ENCODE results near the gene LGALS3BP.
"Not testable (repeated sequence)": the region's sequence is repeated elsewhere in the genome, so short reads cannot be mapped to it uniquely, and the experiment has no call there.

Gene LGALS3BP, protein sequence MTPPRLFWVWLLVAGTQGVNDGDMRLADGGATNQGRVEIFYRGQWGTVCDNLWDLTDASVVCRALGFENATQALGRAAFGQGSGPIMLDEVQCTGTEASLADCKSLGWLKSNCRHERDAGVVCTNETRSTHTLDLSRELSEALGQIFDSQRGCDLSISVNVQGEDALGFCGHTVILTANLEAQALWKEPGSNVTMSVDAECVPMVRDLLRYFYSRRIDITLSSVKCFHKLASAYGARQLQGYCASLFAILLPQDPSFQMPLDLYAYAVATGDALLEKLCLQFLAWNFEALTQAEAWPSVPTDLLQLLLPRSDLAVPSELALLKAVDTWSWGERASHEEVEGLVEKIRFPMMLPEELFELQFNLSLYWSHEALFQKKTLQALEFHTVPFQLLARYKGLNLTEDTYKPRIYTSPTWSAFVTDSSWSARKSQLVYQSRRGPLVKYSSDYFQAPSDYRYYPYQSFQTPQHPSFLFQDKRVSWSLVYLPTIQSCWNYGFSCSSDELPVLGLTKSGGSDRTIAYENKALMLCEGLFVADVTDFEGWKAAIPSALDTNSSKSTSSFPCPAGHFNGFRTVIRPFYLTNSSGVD

GRCh38 chr17:78979780-78980623 lies at the start of gene LGALS3BP:
LGALS3BP (minus strand) TSS chr17:78979923; CDS start chr17:78977191, 2,732 bp downstream.
- no peak for DNase-seq (ENCODE audit: low read depth in 2 of 2)

DNA sequence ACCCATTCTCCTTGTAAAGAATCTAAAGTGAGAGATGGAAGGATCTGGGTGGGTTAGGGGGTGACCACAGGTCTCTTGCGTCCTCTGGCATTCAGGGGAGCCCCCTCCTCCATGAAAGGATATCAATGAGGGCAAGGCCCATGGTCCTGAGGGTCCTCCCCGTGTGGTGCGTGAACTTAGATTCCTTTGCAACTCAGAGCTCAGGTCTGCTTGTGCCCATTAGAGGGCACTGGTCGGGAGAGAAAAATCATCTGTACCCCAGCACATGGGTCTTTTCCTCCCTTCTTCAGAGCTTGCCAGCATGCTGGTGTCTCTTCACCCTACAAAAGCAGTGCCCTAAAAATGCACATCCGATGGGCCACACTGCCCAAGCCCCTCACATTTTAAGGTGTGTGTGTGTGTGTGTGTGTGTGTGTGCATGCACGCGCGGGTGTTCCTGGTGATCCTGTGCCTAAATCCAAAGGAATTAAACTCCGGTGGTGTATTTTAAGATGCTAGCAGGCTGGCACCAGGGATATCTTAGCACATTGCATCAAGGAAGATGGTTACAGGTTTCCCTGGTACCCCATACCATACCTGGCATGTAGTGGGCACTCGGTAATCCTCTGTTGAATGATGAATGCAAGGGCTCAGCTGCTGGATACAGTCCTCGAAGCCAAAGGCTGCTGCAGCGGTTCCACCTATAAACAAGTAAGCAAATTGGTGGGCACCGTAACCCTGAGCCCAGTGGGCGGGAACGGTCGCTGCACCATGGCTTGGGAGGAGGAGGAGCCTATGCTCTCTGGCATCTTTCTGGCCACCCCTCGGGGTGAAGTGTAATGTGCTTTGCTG lies 49.0 kb upstream of the LGALS3BP start:
- DNase-seq (ENCODE audit: low read depth in 2 of 2): no peak

DNA sequence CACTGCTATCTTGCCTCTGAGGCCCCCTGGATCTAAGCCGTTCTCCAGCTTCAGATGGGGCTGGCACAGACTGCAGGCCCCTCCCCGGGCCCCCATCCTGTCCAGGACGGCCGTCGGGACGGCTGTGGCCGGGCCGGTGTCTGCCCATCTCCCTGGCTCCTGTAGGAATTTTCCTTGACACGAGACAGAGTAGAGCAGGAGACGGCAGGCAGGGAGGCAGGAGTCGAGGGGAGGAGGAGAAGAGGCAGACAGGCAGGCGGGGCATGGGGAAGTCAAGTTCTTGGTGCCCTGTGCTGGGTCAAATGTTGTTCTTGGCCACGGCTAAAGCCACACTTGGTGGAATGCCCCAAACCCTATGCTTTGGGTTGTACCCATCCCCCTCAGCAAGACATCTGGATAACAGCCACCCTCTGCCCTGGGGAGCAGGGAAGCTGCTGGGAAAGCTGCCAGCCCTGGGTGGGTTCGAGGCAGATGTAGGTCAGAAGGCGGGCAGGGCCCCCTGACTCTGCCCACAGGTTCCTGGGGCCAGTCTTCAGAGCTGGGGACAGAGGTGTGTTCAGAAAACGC lies 48.3 kb upstream of the LGALS3BP start:
- no peak for DNase-seq (ENCODE audit: low read depth in 2 of 2)

- no peak for DNase-seq (ENCODE audit: low read depth in 2 of 2)
These were observed 47.7 kb upstream of the LGALS3BP start for GRCh38 chr17:79027274-79027924.

DNA sequence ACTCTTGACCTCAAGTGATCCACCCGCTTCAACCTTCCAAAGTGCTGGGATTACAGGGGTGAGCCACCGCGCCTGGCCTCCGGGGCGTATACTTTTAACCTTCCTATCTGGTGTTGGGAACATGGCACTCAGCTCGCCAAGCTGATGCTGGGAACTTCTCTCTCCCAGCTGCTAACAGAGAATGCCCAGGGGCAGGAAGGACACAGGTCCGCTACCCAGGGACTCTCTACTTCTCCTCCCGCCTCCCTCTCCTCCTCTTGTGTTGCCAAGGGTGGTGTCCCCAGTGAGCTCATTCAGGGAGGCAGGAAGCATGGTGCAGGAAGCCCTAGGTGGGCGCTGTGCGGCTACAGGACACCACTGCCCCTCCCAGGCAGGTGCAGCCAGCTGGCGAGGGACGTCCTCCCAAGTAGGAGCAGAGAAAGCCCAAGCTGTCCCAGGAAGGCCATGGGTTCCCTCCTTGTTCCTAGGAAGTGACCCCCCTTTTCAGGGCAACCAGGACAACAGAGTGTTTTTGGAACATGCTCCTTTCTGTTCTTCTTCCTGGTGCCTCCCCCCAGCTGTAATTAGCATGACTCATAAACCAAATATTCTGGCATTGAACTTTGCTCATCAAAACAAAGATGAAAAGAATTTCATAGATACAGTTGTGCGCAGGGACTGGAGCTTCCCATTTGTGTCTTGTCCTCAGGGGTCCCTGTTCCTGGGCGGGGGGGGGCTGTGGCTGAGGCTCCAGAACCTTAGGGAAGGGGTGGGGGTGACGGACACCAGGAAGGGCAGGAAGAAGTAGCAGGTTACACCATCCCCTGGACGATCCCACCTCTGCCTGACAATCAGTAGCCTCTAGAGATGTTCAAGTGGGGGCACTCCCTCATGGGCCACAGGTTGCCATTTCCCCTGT lies 46.9 kb upstream of the LGALS3BP start:
- DNase-seq (ENCODE audit: low read depth in 2 of 2): no peak

DNA sequence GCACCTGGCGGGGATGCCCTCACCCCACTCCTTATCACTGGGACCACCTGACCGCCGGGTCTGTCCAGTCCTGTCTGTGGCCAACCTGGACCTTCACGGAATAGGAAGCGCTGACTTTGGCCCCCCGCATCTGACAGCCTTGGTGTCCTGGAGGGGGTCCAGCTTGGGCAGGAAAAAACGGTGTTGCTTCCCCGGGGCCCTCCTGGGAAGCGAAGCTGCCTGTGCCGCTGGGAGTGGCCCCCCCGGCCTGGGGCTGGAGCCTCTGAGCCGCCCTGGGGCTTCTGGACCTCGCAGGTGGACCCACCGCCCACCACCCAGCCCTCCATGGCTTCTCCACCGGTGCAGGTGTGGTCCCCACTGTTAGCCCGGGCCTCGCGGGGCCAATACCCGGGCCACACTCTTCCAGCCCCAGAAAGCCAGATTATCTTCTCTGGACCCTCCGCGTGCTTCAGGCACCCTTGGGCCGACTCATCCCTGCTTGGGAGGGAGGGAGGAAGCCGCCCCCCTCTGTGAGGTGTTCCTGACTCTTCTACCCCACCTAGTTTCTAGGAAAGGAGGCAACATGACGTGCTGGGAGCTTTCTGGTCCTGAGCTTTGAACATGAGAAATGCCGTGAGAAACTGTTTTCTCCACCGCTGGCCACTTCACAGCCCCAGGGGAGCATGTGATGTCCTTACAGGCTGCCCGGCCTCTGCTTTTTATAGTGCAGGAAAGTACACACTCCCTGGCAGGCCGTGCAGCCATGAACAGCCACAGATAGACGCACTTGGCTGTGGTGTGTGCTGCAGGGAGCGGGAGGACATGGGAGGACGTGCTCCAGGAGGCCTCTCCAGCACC lies 45.4 kb upstream of the LGALS3BP start:
- no peak for DNase-seq (ENCODE audit: low read depth in 2 of 2)

DNA sequence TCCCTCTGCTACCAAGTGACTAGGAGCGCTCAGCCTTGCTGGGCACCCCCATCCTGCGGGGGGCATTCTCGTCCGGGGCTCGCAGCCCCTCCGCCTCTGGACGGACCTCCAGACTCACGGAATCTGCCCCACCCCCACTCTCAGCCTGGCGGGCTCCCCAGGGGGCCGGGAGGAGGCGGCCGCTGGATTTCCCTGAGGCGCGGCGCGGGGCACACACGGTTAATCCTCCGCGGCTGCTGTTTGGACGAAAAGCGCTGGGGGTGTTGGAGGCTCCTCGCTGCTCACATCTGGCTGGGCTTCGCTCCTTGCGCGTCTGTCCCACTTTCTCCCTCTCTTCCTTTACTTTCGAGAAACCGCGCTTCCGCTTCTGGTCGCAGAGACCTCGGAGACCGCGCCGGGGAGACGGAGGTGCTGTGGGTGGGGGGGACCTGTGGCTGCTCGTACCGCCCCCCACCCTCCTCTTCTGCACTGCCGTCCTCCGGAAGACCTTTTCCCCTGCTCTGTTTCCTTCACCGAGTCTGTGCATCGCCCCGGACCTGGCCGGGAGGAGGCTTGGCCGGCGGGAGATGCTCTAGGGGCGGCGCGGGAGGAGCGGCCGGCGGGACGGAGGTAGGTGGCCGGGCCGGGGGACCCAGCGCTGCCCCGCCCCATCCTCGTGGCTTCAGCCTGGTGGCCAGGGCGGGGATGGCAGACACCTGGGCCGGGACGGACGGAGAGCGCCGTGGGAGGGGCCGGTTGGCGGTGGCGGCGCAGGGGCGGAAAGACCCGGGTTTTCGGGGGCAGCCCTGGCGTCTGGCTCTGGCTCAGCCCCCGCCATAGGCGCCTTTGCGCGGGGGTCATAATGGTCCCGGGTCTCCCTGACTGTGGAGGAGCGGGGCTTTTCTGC lies 44.4 kb upstream of the LGALS3BP start, which contains the start of gene C1QTNF1:
TSS of gene C1QTNF1 (plus strand) at position 284 of the 886 bp plus-strand sequence. CDS start 19,800 bp downstream, outside the sequence.
- DNase-seq (ENCODE audit: low read depth in 2 of 2): no peak

GRCh38 chr17:79023180-79023705 lies 43.5 kb upstream of the LGALS3BP start:
- no peak for DNase-seq (ENCODE audit: low read depth in 2 of 2)

DNA sequence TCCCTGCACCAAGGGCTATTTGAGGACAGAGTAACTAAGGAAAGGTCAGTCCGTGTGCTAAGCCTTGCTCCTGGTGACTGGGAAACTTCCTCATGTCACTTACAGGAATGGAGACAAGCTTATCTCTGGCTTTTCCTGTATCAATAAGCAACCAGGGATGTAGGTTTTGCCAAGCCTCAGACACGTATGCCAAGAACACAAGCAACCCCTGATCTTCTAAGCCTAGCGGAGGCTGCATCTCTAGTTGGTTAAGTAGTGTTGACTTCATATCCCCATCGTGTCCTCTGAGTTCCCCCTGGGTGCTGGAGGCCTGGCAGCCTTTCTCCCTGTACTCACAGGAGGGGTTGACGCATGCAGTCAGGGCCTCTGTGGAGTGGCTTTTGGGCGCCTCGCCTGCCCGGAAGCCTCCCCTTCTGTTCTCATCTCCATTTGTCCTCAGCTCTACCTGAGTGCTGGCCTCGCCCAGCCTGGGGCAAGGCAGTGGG lies 42.8 kb upstream of the LGALS3BP start:
- no peak for DNase-seq (ENCODE audit: low read depth in 2 of 2)

DNA sequence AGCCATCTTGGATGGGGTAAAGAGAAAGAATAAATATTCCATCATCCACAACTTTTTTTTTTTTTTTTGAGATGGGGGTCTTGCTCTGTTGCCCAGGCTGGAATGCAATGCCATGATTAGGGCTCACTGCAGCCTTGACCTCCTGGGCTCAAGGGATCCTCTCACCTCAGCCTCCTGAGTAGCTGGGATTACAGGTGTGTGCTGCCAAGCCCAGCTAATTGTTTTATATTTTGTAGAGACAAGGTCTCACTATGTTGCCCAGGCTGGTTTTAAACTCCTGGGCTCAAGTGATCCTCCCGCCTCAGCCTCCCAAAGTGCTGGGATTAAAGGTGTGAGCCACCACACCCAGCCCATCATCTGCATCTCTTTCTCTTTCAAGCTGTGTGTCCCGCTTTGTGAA lies 42.2 kb upstream of the LGALS3BP start:
- not testable (repeated sequence) for DNase-seq (ENCODE audit: low read depth in 2 of 2)

GRCh38 chr17:79020631-79021301 lies 41.0 kb upstream of the LGALS3BP start:
- no peak for DNase-seq (ENCODE audit: low read depth in 2 of 2)

GRCh38 chr17:79019632-79020584 lies 40.2 kb upstream of the LGALS3BP start:
- no peak for DNase-seq (ENCODE audit: low read depth in 2 of 2)

DNA sequence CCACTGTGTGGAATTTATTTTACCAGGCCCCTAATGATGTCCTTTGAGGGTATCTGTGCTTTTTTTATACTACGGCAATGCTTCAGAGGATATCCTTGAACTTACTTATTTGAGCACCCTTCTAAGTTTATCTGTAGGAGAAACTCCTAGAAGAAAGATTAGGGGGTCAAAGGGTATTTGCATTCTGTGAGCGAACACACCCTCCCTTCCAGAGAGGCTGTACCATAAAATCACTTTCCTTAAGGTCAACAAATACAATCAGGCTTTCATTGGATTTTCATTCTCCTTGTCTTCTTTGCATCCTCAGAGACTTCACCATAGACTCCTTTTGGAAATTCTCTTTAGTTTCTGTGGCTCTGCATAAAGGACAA lies 39.5 kb upstream of the LGALS3BP start:
- DNase-seq (ENCODE audit: low read depth in 2 of 2): no peak

DNA sequence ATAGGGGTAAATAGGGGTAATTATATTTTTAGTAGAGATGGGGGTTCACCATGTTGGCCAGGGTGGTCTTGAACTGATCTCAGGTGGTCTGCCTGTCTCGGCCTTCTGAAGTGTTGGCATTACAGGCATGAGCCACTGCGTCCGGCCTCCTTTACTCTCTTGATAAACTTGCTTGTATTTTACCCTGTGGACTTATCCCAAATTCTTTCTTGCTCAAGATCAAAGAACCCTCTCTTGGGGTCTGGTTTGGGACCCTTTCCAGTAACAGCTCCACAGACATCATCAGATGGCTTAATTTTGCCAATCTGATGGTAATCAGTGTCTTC lies 38.6 kb upstream of the LGALS3BP start:
- no peak for DNase-seq (ENCODE audit: low read depth in 2 of 2)

GRCh38 chr17:79017546-79018369 lies 38.0 kb upstream of the LGALS3BP start:
- no peak for DNase-seq (ENCODE audit: low read depth in 2 of 2)
